MM.1S (cell line): ENCODE data around the gene ANKRD13D.
A peak's percentile ranks its signal among the peaks of the same experiment; 100 is the strongest.

Source experiments
- DNase-seq: peaks from one replicate; pipeline ENCODE4 v3.0.0-alpha.2; 2015
- H2AFZ ChIP-seq: fragments of 300-600 bp; sonication (generic); 2 replicates; pipeline ENCODE4 v1.6.0; 2016; ENCODE audit warnings: antibody characterized with exemption, low read length
- H3F3A ChIP-seq: fragments of 300-600 bp; sonication (generic); 2 replicates; pipeline ENCODE4 v1.6.1; 2016; ENCODE audit warnings: mild to moderate bottlenecking, antibody characterized with exemption, low read length, moderate library complexity, mixed read lengths; ENCODE audit not compliant: insufficient read depth
- H3K27ac ChIP-seq: fragments of 300-600 bp; sonication (generic); 2 replicates; pipeline ENCODE4 v1.5.1; 2016; ENCODE audit warnings: mild to moderate bottlenecking, low read length
- H3K27me3 ChIP-seq: fragments of 300-600 bp; sonication (generic); replicated peaks from 2 replicates; pipeline ENCODE4 v1.6.0; 2016; ENCODE audit warnings: low read length; ENCODE audit not compliant: insufficient read depth
- H3K36me3 ChIP-seq: fragments of 300-600 bp; sonication (generic); replicated peaks from 2 replicates; pipeline ENCODE4 v1.6.1; 2016; ENCODE audit warnings: mild to moderate bottlenecking, low read length, mixed read lengths; ENCODE audit not compliant: insufficient read depth
- H3K4me1 ChIP-seq: fragments of 300-600 bp; sonication (generic); 2 replicates; pipeline ENCODE4 v1.6.1; 2016; ENCODE audit warnings: low read length, mixed read lengths
- H3K4me2 ChIP-seq: fragments of 300-600 bp; sonication (generic); 2 replicates; pipeline ENCODE4 v1.6.0; 2016; ENCODE audit warnings: low read depth, low read length
- H3K4me3 ChIP-seq: fragments of 300-600 bp; sonication (generic); 2 replicates; pipeline ENCODE4 v1.5.1; 2016; ENCODE audit warnings: low read length, mixed read lengths
- H3K79me2 ChIP-seq: fragments of 300-600 bp; sonication (generic); 2 replicates; pipeline ENCODE4 v1.6.1; 2016; ENCODE audit warnings: mixed run types, low read length, mixed read lengths
- H3K9ac ChIP-seq: fragments of 300-600 bp; sonication (generic); 2 replicates; pipeline ENCODE4 v1.6.1; 2016; ENCODE audit warnings: low read length, mixed read lengths
- H3K9me2 ChIP-seq: fragments of 300-600 bp; sonication (generic); replicated peaks from 2 replicates; pipeline ENCODE4 v1.6.1; 2016; ENCODE audit warnings: mild to moderate bottlenecking, low read length, mixed read lengths; ENCODE audit not compliant: insufficient read depth
- H3K9me3 ChIP-seq: fragments of 300-600 bp; sonication (generic); replicated peaks from 2 replicates; pipeline ENCODE4 v1.6.1; 2016; ENCODE audit warnings: mild to moderate bottlenecking, low read length, mixed read lengths; ENCODE audit not compliant: insufficient read depth
- H4K20me1 ChIP-seq: fragments of 300-600 bp; sonication (generic); 2 replicates; pipeline ENCODE4 v1.6.1; 2016; ENCODE audit warnings: mild to moderate bottlenecking, low read length, moderate library complexity, mixed read lengths; ENCODE audit not compliant: insufficient read depth
- CTCF ChIP-seq: fragments of 300-600 bp; sonication (generic); IDR thresholded peaks from 2 replicates; pipeline ENCODE4 v1.5.1; 2016; ENCODE audit warnings: antibody characterized with exemption, low read length, mixed read lengths
- EZH2 ChIP-seq: fragments of 300-600 bp; sonication (generic); optimal IDR thresholded peaks from 2 replicates; pipeline ENCODE3; 2017; ENCODE audit warnings: low read depth, mild to moderate bottlenecking, antibody characterized with exemption, low read length, mixed read lengths
- EZH2phosphoT487 ChIP-seq: fragments of 300-600 bp; sonication (generic); IDR thresholded peaks from 2 replicates; pipeline ENCODE4 v1.6.1; 2018; ENCODE audit warnings: antibody characterized with exemption, low read length

Gene ANKRD13D

GRCh38 chr11:67261946-67262681, 27.0 kb upstream of the ANKRD13D start:
- peaks cover 31% of the 10 kb centered on the region for H3F3A ChIP-seq
- no peaks in the 10 kb centered on the region for H3K27me3 ChIP-seq
- DNase-seq, result no peak
- H3K4me1 ChIP-seq, result peaks cover 22% of the 10 kb centered on the region
- H3K4me2 ChIP-seq, result peak overlapping the region; percentile 96
- no peak overlapping the region for H3K27ac ChIP-seq
- peaks cover 12% of the 10 kb centered on the region for H3K79me2 ChIP-seq
- no peaks in the 10 kb centered on the region; the same call in 1 of the 2 replicates for H4K20me1 ChIP-seq
- H3K9me3 ChIP-seq, result no peaks in the 10 kb centered on the region
- H3K9ac ChIP-seq, result no peak overlapping the region
- no peaks in the 10 kb centered on the region; the same call in 1 of the 2 replicates for H3K36me3 ChIP-seq
- TF ChIP-seq EZH2phosphoT487 (no peak), EZH2 (no peak), CTCF (no peak; the same call in 1 of the 2 replicates)
- 0 out of 2 replicates have a peak overlapping the region, but pooled peaks have one; percentile 4 for H3K4me3 ChIP-seq
- no peaks in the 10 kb centered on the region for H3K9me2 ChIP-seq
- H2AFZ ChIP-seq, result peak overlapping the region; percentile 73

- Histone ChIP-seq H3F3A (peaks cover 32% of the 10 kb centered on the region), H3K27me3 (no peaks in the 10 kb centered on the region), H3K9me2 (no peaks in the 10 kb centered on the region), H3K36me3 (no peaks in the 10 kb centered on the region), H3K79me2 (peaks cover 21% of the 10 kb centered on the region), H3K4me2 (peak overlapping the region; percentile 56), H3K9ac (no peak overlapping the region), H3K4me3 (peak overlapping the region; percentile 4; the same call in 1 of the 2 replicates), H4K20me1 (no peaks in the 10 kb centered on the region), H3K27ac (no peak overlapping the region), H2AFZ (peak overlapping the region; percentile 73), H3K4me1 (peaks cover 25% of the 10 kb centered on the region), H3K9me3 (no peaks in the 10 kb centered on the region)
- TF ChIP-seq CTCF, result peak; percentile 93
- TF ChIP-seq EZH2phosphoT487, result no peak
- peak; percentile 76 for DNase-seq
Observed at GRCh38 chr11:67262731-67263675, 26.1 kb upstream of the ANKRD13D start.

GRCh38 chr11:67264260-67264659, 24.8 kb upstream of the ANKRD13D start:
- Histone ChIP-seq H3K27ac (no peak overlapping the region), H3K9me2 (no peaks in the 10 kb centered on the region), H3F3A (peaks cover 24% of the 10 kb centered on the region), H3K27me3 (no peaks in the 10 kb centered on the region), H3K9me3 (no peaks in the 10 kb centered on the region), H2AFZ (no peak overlapping the region), H3K4me2 (no peak overlapping the region), H3K4me1 (peaks cover 33% of the 10 kb centered on the region), H3K9ac (no peak overlapping the region), H3K36me3 (no peaks in the 10 kb centered on the region), H3K4me3 (no peak overlapping the region), H3K79me2 (peaks cover 33% of the 10 kb centered on the region), H4K20me1 (peaks cover 3% of the 10 kb centered on the region; the same call in 1 of the 2 replicates)
- no peak for DNase-seq
- TF ChIP-seq EZH2phosphoT487 (no peak), EZH2 (no peak), CTCF (no peak)
